ENCODE results near the gene MAGI2.

- TF ChIP-seq, protein P1, sequence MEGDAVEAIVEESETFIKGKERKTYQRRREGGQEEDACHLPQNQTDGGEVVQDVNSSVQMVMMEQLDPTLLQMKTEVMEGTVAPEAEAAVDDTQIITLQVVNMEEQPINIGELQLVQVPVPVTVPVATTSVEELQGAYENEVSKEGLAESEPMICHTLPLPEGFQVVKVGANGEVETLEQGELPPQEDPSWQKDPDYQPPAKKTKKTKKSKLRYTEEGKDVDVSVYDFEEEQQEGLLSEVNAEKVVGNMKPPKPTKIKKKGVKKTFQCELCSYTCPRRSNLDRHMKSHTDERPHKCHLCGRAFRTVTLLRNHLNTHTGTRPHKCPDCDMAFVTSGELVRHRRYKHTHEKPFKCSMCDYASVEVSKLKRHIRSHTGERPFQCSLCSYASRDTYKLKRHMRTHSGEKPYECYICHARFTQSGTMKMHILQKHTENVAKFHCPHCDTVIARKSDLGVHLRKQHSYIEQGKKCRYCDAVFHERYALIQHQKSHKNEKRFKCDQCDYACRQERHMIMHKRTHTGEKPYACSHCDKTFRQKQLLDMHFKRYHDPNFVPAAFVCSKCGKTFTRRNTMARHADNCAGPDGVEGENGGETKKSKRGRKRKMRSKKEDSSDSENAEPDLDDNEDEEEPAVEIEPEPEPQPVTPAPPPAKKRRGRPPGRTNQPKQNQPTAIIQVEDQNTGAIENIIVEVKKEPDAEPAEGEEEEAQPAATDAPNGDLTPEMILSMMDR (IDR thresholded peaks at IDR 0.05): no peak
- TF ChIP-seq POLR2A (IDR thresholded peaks at IDR 0.05): no peak
These were observed 1168.5 kb downstream of the MAGI2 start for GRCh38 chr7:78284945-78285344.
